IMR-90 (cell line): ENCODE measurements around the gene ATXN10. TPM values are rescaled to one million over a fixed set of nuclear protein-coding genes. Genes with fewer than 3 reads are reported as not detected.

ENCODE experiments used
- ATAC-seq: fragments of 200-7000 bp; cut with Tn5 transposase; 2 replicates; pipeline ENCODE4 v1.9.1; 2020; ENCODE audit warnings: low read depth, mild to moderate bottlenecking, moderate library complexity
- BruUV-seq: library from RNA; stranded (reverse); fragments of 400-500 nt; replicated peaks from 2 replicates; lab custom pipeline; 2021; lab: Mats Ljungman, UMichigan
- CTCF ChIA-PET: fragments of 300-600 bp; formaldehyde crosslinking; extraction: SDS; loops from one replicate; lab custom pipeline; 2021; ENCODE audit warnings: antibody characterized with exemption; lab: Yijun Ruan, JAX
- POLR2A ChIA-PET: fragments of 300-600 bp; sonication (Branson Sonifier 250); formaldehyde crosslinking; loops from one replicate; lab custom pipeline; 2022; ENCODE audit warnings: antibody characterized with exemption; ENCODE audit not compliant: unreplicated experiment; lab: Charles Lee
- DNase-seq: peaks from one replicate; pipeline ENCODE4 v3.0.0; 2013
- H2AFZ ChIP-seq: replicated peaks from 2 replicates; pipeline ENCODE3; 2013; ENCODE audit warnings: low read length, mild to moderate bottlenecking; ENCODE audit not compliant: poor library complexity
- H2AK5ac ChIP-seq: 2 replicates; pipeline ENCODE4 v1.6.1; 2013; ENCODE audit warnings: low read depth, low read length, inconsistent platforms
- H2AK9ac ChIP-seq: replicated peaks from 2 replicates; pipeline ENCODE3; 2013; ENCODE audit warnings: mild to moderate bottlenecking, low read depth, low read length, moderate library complexity; ENCODE audit not compliant: poor library complexity
- H2BK120ac ChIP-seq: 2 replicates; pipeline ENCODE4 v1.6.1; 2013; ENCODE audit warnings: low read depth, low read length, inconsistent platforms
- H2BK15ac ChIP-seq: 3 replicates; pipeline ENCODE4 v1.6.1; 2013; ENCODE audit warnings: low read depth, low read length, inconsistent platforms
- H2BK20ac ChIP-seq: 2 replicates; pipeline ENCODE4 v1.6.1; 2013; ENCODE audit warnings: low read depth, mild to moderate bottlenecking, inconsistent platforms, low read length, moderate library complexity
- H2BK5ac ChIP-seq: 2 replicates; pipeline ENCODE4 v1.6.1; 2013; ENCODE audit warnings: mild to moderate bottlenecking, low read depth, low read length, inconsistent platforms; ENCODE audit not compliant: poor library complexity, severe bottlenecking
- H3K14ac ChIP-seq: replicated peaks from 2 replicates; pipeline ENCODE4 v1.6.1; 2013; ENCODE audit warnings: low read depth, low read length, inconsistent platforms
- H3K18ac ChIP-seq: 2 replicates; pipeline ENCODE4 v1.6.1; 2013; ENCODE audit warnings: low read depth, low read length, control low read depth
- H3K23ac ChIP-seq: 2 replicates; pipeline ENCODE4 v1.6.1; 2013; ENCODE audit warnings: low read depth, low read length, inconsistent platforms
- H3K27ac ChIP-seq: 2 replicates; pipeline ENCODE4 v1.5.1; 2013; ENCODE audit warnings: mild to moderate bottlenecking, control low read depth, low read length; ENCODE audit not compliant: insufficient read depth
- H3K27me3 ChIP-seq: 2 replicates; pipeline ENCODE4 v1.6.1; 2013; ENCODE audit warnings: low read length; ENCODE audit not compliant: control insufficient read depth, insufficient read depth
- H3K36me3 ChIP-seq: 2 replicates; pipeline ENCODE4 v1.6.1; 2013; ENCODE audit warnings: low read length, mixed read lengths; ENCODE audit not compliant: control insufficient read depth, insufficient read depth
- H3K4ac ChIP-seq: 2 replicates; pipeline ENCODE4 v1.6.1; 2013; ENCODE audit warnings: low read depth, low read length, inconsistent platforms
- H3K4me1 ChIP-seq: 2 replicates; pipeline ENCODE4 v1.6.1; 2013; ENCODE audit warnings: low read length, mixed read lengths; ENCODE audit not compliant: control insufficient read depth, insufficient read depth
- H3K4me2 ChIP-seq: 2 replicates; pipeline ENCODE4 v1.6.1; 2013; ENCODE audit warnings: low read depth, mild to moderate bottlenecking, control low read depth, low read length, moderate library complexity
- H3K4me3 ChIP-seq: 2 replicates; pipeline ENCODE4 v1.5.1; 2013; ENCODE audit warnings: low read depth, mild to moderate bottlenecking, control low read depth, low read length, moderate library complexity; ENCODE audit not compliant: insufficient read depth
- H3K56ac ChIP-seq: 2 replicates; pipeline ENCODE4 v1.6.1; 2013; ENCODE audit warnings: low read length, inconsistent platforms; ENCODE audit not compliant: insufficient read depth; ENCODE audit errors: extremely low read depth
- H3K79me1 ChIP-seq, 2 experiments: 2 replicates each; pipeline ENCODE4 v1.6.1; 2013; ENCODE audit warnings: low read length in 2 of 2, inconsistent platforms in 1 of 2, low read depth in 1 of 2
- H3K9ac ChIP-seq: 2 replicates; pipeline ENCODE4 v1.6.1; 2013; ENCODE audit warnings: low read depth, low read length, control low read depth
- H3K9me1 ChIP-seq: 2 replicates; pipeline ENCODE4 v1.6.1; 2013; ENCODE audit warnings: low read length, inconsistent platforms; ENCODE audit not compliant: insufficient read depth
- H3K9me3 ChIP-seq: 2 replicates; pipeline ENCODE4 v1.6.1; 2013; ENCODE audit warnings: low read length; ENCODE audit not compliant: control insufficient read depth, insufficient read depth
- H4K20me1 ChIP-seq: 2 replicates; pipeline ENCODE4 v1.6.1; 2013; ENCODE audit warnings: low read length, inconsistent platforms; ENCODE audit not compliant: insufficient read depth
- H4K5ac ChIP-seq: 2 replicates; pipeline ENCODE4 v1.6.1; 2013; ENCODE audit warnings: mild to moderate bottlenecking, low read depth, low read length, control low read depth
- H4K8ac ChIP-seq, 2 experiments: 2 replicates each; pipeline ENCODE4 v1.6.1; 2013; ENCODE audit warnings: low read depth in 2 of 2, low read length in 2 of 2, control low read depth in 1 of 2, inconsistent platforms in 1 of 2
- H4K91ac ChIP-seq: 2 replicates; pipeline ENCODE4 v1.6.1; 2013; ENCODE audit warnings: low read depth, low read length, inconsistent platforms; ENCODE audit not compliant: insufficient read depth
- BHLHE40 ChIP-seq: fragments of 150-350 bp; IDR thresholded peaks from 2 replicates; pipeline ENCODE4 v1.6.1; 2016; ENCODE audit warnings: mild to moderate bottlenecking, low read depth, low read length
- CEBPB ChIP-seq: IDR thresholded peaks from 2 replicates; pipeline ENCODE4 v1.6.1; 2012; ENCODE audit warnings: low read depth, low read length, improper control_type of control experiment
- CHD1 ChIP-seq: IDR thresholded peaks from 2 replicates; pipeline ENCODE4 v1.6.1; 2012; ENCODE audit warnings: low read depth, low read length, improper control_type of control experiment
- FOS ChIP-seq: fragments of 150-350 bp; IDR thresholded peaks from 2 replicates; pipeline ENCODE4 v1.6.1; 2016; ENCODE audit warnings: low read depth, low read length
- MAFK ChIP-seq: IDR thresholded peaks from 2 replicates; pipeline ENCODE4 v1.6.1; 2012; ENCODE audit warnings: low read depth, low read length, improper control_type of control experiment
- MAZ ChIP-seq: IDR thresholded peaks from 2 replicates; pipeline ENCODE4 v1.6.1; 2012; ENCODE audit warnings: low read depth, mild to moderate bottlenecking, low read length, improper control_type of control experiment, moderate library complexity, borderline replicate concordance
- MXI1 ChIP-seq: IDR thresholded peaks from 2 replicates; pipeline ENCODE4 v1.6.1; 2012; ENCODE audit warnings: low read depth, mild to moderate bottlenecking, low read length, moderate library complexity, borderline replicate concordance
- NFE2L2 ChIP-seq: fragments of 150-350 bp; IDR thresholded peaks from 2 replicates; pipeline ENCODE4 v1.6.1; 2016; ENCODE audit warnings: low read depth, mild to moderate bottlenecking, low read length
- POLR2A ChIP-seq: IDR thresholded peaks from 2 replicates; pipeline ENCODE4 v1.6.1; 2012; ENCODE audit warnings: mild to moderate bottlenecking, low read depth, low read length
- RAD21 ChIP-seq: IDR thresholded peaks from 2 replicates; pipeline ENCODE4 v1.6.1; 2012; ENCODE audit warnings: low read length, improper control_type of control experiment
- RCOR1 ChIP-seq: IDR thresholded peaks from 2 replicates; pipeline ENCODE4 v1.6.1; 2012; ENCODE audit warnings: mild to moderate bottlenecking, low read length, improper control_type of control experiment; ENCODE audit not compliant: insufficient replicate concordance
- RFX5 ChIP-seq: IDR thresholded peaks from 2 replicates; pipeline ENCODE4 v1.8.0; 2012; ENCODE audit warnings: low read depth, mild to moderate bottlenecking, low read length, moderate library complexity
- SMC3 ChIP-seq: fragments of 150-350 bp; IDR thresholded peaks from 2 replicates; pipeline ENCODE4 v1.6.1; 2016; ENCODE audit warnings: low read depth, mild to moderate bottlenecking, antibody characterized with exemption, low read length, moderate library complexity
- WGBS, 2 experiments: methylation state at CpG; one replicate each; pipeline versions ENCODE4 v1.1.5 to v1.1.7; 2013; ENCODE audit warnings: missing lambda C conversion rate in 2 of 2; ENCODE audit not compliant: insufficient read length in 1 of 2; ENCODE audit errors: extremely low coverage in 2 of 2; 5-methylcytosine and 5-hydroxymethylcytosine counted together
- dilution Hi-C: fragments of 300-500 bp; cut with HindIII; formaldehyde crosslinking; loops from one replicate; pipeline ENCODE4 v1.14.3; 2018; ENCODE audit warnings: low sequenced_read_pairs; ENCODE audit not compliant: unreplicated experiment
- in situ Hi-C: fragments of 300-500 bp; cut with MboI; formaldehyde crosslinking; loops from 3 replicates; pipeline ENCODE4 v1.14.3; 2019; ENCODE audit warnings: low sequenced_read_pairs, inconsistent platforms, mixed read lengths
- intact Hi-C: fragments of 100-400 bp; cut with micrococcal nuclease; formaldehyde crosslinking; loops from 2 replicates; pipeline ENCODE4 v1.10.0; 2022
- polyA plus RNA-seq, 3 experiments: library from polyadenylated mRNA; depleted of rRNA; stranded (reverse); fragments of >200 nt; gene quantifications; 2 replicates each; pipeline ENCODE4 v1.2.3, GENCODE V29; 2012; ENCODE audit warnings: low replicate concordance in 1 of 3
- total RNA-seq: library from RNA; depleted of rRNA; stranded (reverse); fragments of >200 nt; gene quantifications from 2 replicates; pipeline ENCODE4 v1.2.3, GENCODE V29; 2012
- TF ChIP-seq, protein P1 (sequence below): conservative IDR thresholded peaks from 2 replicates; pipeline ENCODE4 v1.5.1; 2012; ENCODE audit warnings: mild to moderate bottlenecking, low read depth, low read length, improper control_type of control experiment
- TF ChIP-seq, protein P2 (sequence below): fragments of 150-350 bp; IDR thresholded peaks from 2 replicates; pipeline ENCODE4 v1.6.1; 2016; ENCODE audit warnings: low read depth, mild to moderate bottlenecking, low read length, moderate library complexity, borderline replicate concordance
- TF ChIP-seq, protein P3 (sequence below): fragments of 150-350 bp; IDR thresholded peaks from 2 replicates; pipeline ENCODE4 v1.6.1; 2017; ENCODE audit warnings: mild to moderate bottlenecking, antibody characterized with exemption, low read length, low read depth

Gene ATXN10
- total and polyA plus RNA-seq, 2 of the 4 experiments (the other 2 are of a cell fraction): 116 to 231 TPM

DNA sequence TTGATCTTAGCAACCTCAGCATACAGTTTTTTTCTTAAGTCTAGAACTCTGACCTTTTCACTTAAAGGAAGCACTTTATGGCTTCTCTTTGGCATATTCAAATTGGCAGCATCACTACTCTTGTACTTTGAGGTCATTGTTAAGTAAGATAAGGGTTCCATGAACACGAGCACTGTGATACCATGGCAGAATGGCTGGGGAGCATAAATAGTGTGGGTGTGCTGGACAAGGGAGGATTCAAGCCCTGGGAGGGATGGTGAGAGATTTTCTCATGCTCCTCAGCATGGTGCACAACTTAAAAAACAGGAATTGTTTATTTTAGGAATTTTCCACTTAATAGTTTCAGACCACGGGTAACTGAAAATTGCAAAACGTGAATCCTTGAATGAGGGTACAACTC, 111.4 kb downstream of the ATXN10 start:
- BruUV-seq: no TSS peak
- no peak overlapping the region for H2AFZ ChIP-seq
- H3K4me1 ChIP-seq: peaks cover 30% of the 10 kb centered on the region
- peaks cover 62% of the 10 kb centered on the region for H4K20me1 ChIP-seq
- POLR2A ChIA-PET: no interaction called here
- DNase-seq (no peak), ATAC-seq (no peak)
- H3K36me3 ChIP-seq: peaks cover 2% of the 10 kb centered on the region; the same call in 1 of the 2 replicates
- peaks cover 25% of the 10 kb centered on the region for H3K9me1 ChIP-seq
- TF ChIP-seq SMC3 (no peak), MAZ (no peak), NFE2L2 (no peak), MXI1 (no peak), POLR2A (no peak), CHD1 (no peak), RAD21 (no peak), CEBPB (no peak), MAFK (no peak), BHLHE40 (no peak), RFX5 (no peak), RCOR1 (no peak), FOS (no peak)
- TF ChIP-seq, protein P1, sequence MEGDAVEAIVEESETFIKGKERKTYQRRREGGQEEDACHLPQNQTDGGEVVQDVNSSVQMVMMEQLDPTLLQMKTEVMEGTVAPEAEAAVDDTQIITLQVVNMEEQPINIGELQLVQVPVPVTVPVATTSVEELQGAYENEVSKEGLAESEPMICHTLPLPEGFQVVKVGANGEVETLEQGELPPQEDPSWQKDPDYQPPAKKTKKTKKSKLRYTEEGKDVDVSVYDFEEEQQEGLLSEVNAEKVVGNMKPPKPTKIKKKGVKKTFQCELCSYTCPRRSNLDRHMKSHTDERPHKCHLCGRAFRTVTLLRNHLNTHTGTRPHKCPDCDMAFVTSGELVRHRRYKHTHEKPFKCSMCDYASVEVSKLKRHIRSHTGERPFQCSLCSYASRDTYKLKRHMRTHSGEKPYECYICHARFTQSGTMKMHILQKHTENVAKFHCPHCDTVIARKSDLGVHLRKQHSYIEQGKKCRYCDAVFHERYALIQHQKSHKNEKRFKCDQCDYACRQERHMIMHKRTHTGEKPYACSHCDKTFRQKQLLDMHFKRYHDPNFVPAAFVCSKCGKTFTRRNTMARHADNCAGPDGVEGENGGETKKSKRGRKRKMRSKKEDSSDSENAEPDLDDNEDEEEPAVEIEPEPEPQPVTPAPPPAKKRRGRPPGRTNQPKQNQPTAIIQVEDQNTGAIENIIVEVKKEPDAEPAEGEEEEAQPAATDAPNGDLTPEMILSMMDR: no peak
- TF ChIP-seq, protein P2, sequence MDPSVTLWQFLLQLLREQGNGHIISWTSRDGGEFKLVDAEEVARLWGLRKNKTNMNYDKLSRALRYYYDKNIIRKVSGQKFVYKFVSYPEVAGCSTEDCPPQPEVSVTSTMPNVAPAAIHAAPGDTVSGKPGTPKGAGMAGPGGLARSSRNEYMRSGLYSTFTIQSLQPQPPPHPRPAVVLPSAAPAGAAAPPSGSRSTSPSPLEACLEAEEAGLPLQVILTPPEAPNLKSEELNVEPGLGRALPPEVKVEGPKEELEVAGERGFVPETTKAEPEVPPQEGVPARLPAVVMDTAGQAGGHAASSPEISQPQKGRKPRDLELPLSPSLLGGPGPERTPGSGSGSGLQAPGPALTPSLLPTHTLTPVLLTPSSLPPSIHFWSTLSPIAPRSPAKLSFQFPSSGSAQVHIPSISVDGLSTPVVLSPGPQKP: no peak
- TF ChIP-seq, protein P3, sequence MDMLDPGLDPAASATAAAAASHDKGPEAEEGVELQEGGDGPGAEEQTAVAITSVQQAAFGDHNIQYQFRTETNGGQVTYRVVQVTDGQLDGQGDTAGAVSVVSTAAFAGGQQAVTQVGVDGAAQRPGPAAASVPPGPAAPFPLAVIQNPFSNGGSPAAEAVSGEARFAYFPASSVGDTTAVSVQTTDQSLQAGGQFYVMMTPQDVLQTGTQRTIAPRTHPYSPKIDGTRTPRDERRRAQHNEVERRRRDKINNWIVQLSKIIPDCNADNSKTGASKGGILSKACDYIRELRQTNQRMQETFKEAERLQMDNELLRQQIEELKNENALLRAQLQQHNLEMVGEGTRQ: no peak
- CTCF ChIA-PET: no interaction called here
- H3K56ac ChIP-seq: no peak overlapping the region
- dilution Hi-C loops: no loop called here
- H2AK5ac ChIP-seq: no peak overlapping the region
- 100% methylated on average over 1 of the region's 3 CpGs; no CpG with 5 or more reads in 1 of the 2 experiments for WGBS, 2 experiments
- no peak overlapping the region for H2BK20ac ChIP-seq
- H2BK5ac ChIP-seq: no peak overlapping the region
- H3K79me1 ChIP-seq: peaks cover 58 to 81% of the 10 kb centered on the region in 2 experiments
- no peaks in the 10 kb centered on the region for H3K9me3 ChIP-seq
- in situ Hi-C loops: no loop called here
- no peak overlapping the region for H4K5ac ChIP-seq
- H2BK15ac ChIP-seq: no peak overlapping the region
- H3K4me3 ChIP-seq: no peak overlapping the region
- H3K4ac ChIP-seq: no peak overlapping the region
- H3K4me2 ChIP-seq: no peak overlapping the region
- H3K18ac ChIP-seq: no peak overlapping the region
- no peak overlapping the region for H2AK9ac ChIP-seq
- intact Hi-C loops: no loop called here
- no peak overlapping the region for H4K91ac ChIP-seq
- H3K14ac ChIP-seq: no peak overlapping the region
- H2BK120ac ChIP-seq: no peak overlapping the region
- no peak overlapping the region for H3K9ac ChIP-seq
- H3K27ac ChIP-seq: no peak overlapping the region
- no peak overlapping the region for H3K23ac ChIP-seq
- H3K27me3 ChIP-seq: no peaks in the 10 kb centered on the region
- no peak overlapping the region for H4K8ac ChIP-seq
